B cell (primary cell): ENCODE results near the gene NCOA7.
"Not testable (repeated sequence)": the region's sequence is repeated elsewhere in the genome, so short reads cannot be mapped to it uniquely, and the experiment has no call there.

Experiments
- CTCF ChIP-seq: fragments of 200-600 bp; IDR thresholded peaks from one replicate; pipeline ENCODE4 v1.8.0; 2022; ENCODE audit warnings: antibody characterized with exemption, mild to moderate bottlenecking
- EZH2 ChIP-seq: IDR thresholded peaks from 2 replicates; pipeline ENCODE4 v1.6.1; 2012; ENCODE audit warnings: borderline replicate concordance, low read depth, mild to moderate bottlenecking, moderate library complexity, low read length; ENCODE audit not compliant: insufficient read depth, poor library complexity, severe bottlenecking

- TF ChIP-seq CTCF, EZH2: not testable (repeated sequence)
Measured at GRCh38 chr6:125972478-125972877, 181.7 kb downstream of the NCOA7 start.
